HFFc6 (cell line): ENCODE data around the gene NAV2. TPM values are rescaled to one million over a fixed set of nuclear protein-coding genes. Genes with fewer than 3 reads are reported as not detected.

Experiments
- DNase-seq: peaks from one replicate; pipeline ENCODE4 v3.0.0-alpha.2; 2018
- H3K27ac Mint-ChIP-seq: 2 replicates; pipeline ENCODE4 v1.8.0; 2020; ENCODE audit warnings: mild to moderate bottlenecking, mixed read lengths
- H3K27me3 Mint-ChIP-seq: 2 replicates; pipeline ENCODE4 v1.8.0; 2021; ENCODE audit warnings: mild to moderate bottlenecking, moderate library complexity, mixed read lengths; ENCODE audit not compliant: insufficient read depth
- H3K36me3 Mint-ChIP-seq: 2 replicates; pipeline ENCODE4 v1.8.0; 2021; ENCODE audit warnings: low read depth, mixed read lengths
- H3K4me1 Mint-ChIP-seq: 2 replicates; pipeline ENCODE4 v1.8.0; 2020; ENCODE audit warnings: low read depth, mixed read lengths
- H3K4me3 Mint-ChIP-seq: 2 replicates; pipeline ENCODE4 v1.8.0; 2020; ENCODE audit warnings: mild to moderate bottlenecking, moderate library complexity, mixed read lengths
- H3K9me3 Mint-ChIP-seq: 2 replicates; pipeline ENCODE4 v1.8.0; 2020; ENCODE audit warnings: mild to moderate bottlenecking, mixed read lengths
- CTCF ChIP-seq: fragments of 200-600 bp; sonication (generic); IDR thresholded peaks from 2 replicates; pipeline ENCODE4 v1.5.0; 2021; ENCODE audit warnings: antibody characterized with exemption, mild to moderate bottlenecking
- total RNA-seq, 6 experiments: library from RNA; stranded (reverse); fragmentation: NEBNext Ultra II Directional; extraction: Animal tissue kit (Norgen Biotek cat#: 25700); gene quantifications; 2 replicates in 1 of 6; 3 replicates in 5 of 6; pipeline ENCODE4 v1.2.3, GENCODE V29; 2021

Gene NAV2
- total RNA-seq, 6 experiments from 2014 or later: 12.4 to 34.9 (median 31.8) TPM

GRCh38 chr11:19836666-19837065, 124.0 kb downstream of the NAV2 start:
- DNase-seq: no peak
- TF ChIP-seq CTCF: no peak

GRCh38 chr11:19838994-19839768, 126.5 kb downstream of the NAV2 start:
- DNase-seq: no peak
- Mint-ChIP-seq H3K27me3 (no peaks in the 10 kb centered on the region; the same call in 1 of the 2 replicates), H3K9me3 (no peaks in the 10 kb centered on the region; the same call in 1 of the 2 replicates), H3K27ac (no peak overlapping the region), H3K4me1 (peaks cover 23% of the 10 kb centered on the region), H3K36me3 (peaks cover 33% of the 10 kb centered on the region), H3K4me3 (no peak overlapping the region)
- no peak for TF ChIP-seq CTCF

More at GRCh38 chr11:19836666-19837065, 124.0 kb downstream of the NAV2 start:
- Mint-ChIP-seq H3K27me3 (no peaks in the 10 kb centered on the region; the same call in 1 of the 2 replicates), H3K36me3 (peaks cover 45% of the 10 kb centered on the region), H3K4me1 (peaks cover 7% of the 10 kb centered on the region; the same call in 1 of the 2 replicates), H3K9me3 (no peaks in the 10 kb centered on the region; the same call in 1 of the 2 replicates), H3K4me3 (no peak overlapping the region), H3K27ac (no peak overlapping the region)

- no peak for TF ChIP-seq CTCF
- Mint-ChIP-seq H3K27ac (no peak overlapping the region), H3K4me3 (no peak overlapping the region), H3K36me3 (peaks cover 26% of the 10 kb centered on the region), H3K9me3 (no peaks in the 10 kb centered on the region), H3K27me3 (no peaks in the 10 kb centered on the region; the same call in 1 of the 2 replicates), H3K4me1 (peaks cover 23% of the 10 kb centered on the region)
- DNase-seq: no peak
Observed at GRCh38 chr11:19840961-19841360, 128.3 kb downstream of the NAV2 start.

GRCh38 chr11:19842505-19842904, 129.9 kb downstream of the NAV2 start:
- Mint-ChIP-seq H3K9me3 (no peaks in the 10 kb centered on the region), H3K27ac (no peak overlapping the region; the same call in 1 of the 2 replicates), H3K4me1 (peaks cover 23% of the 10 kb centered on the region), H3K27me3 (no peaks in the 10 kb centered on the region; the same call in 1 of the 2 replicates), H3K36me3 (peaks cover 20% of the 10 kb centered on the region), H3K4me3 (no peak overlapping the region; the same call in 1 of the 2 replicates)
- DNase-seq: no peak
- TF ChIP-seq CTCF: no peak

- peaks cover 23% of the 10 kb centered on the region for H3K4me1 Mint-ChIP-seq
- H3K27me3 Mint-ChIP-seq: no peaks in the 10 kb centered on the region; the same call in 1 of the 2 replicates
- peaks cover 19% of the 10 kb centered on the region for H3K36me3 Mint-ChIP-seq
- H3K27ac Mint-ChIP-seq: no peak overlapping the region
- no peaks in the 10 kb centered on the region for H3K9me3 Mint-ChIP-seq
- TF ChIP-seq CTCF: no peak
- no peak for DNase-seq
- H3K4me3 Mint-ChIP-seq: no peak overlapping the region
Observed at GRCh38 chr11:19843079-19843478, 130.4 kb downstream of the NAV2 start.
